ENCODE results near the gene PROCR.

Gene PROCR

GRCh38 chr20:35171753-35172433 lies at the start of gene PROCR:
TSS of gene PROCR (plus strand) at chr20:35172072. CDS start at chr20:35172155, 83 bp downstream.
- H3K4me1 Mint-ChIP-seq (ENCODE audit: low read depth), result peaks cover 12% of the 10 kb centered on the region
- H3K9me3 Mint-ChIP-seq, result no peaks in the 10 kb centered on the region
- peak within 1 kb of the TSS; percentile 62 for H3K4me3 Mint-ChIP-seq
- no peaks in the 10 kb centered on the region for H3K27me3 Mint-ChIP-seq (ENCODE audit: low read depth)
- H3K27ac Mint-ChIP-seq, result peak within 1 kb of the TSS; percentile 56
- H3K36me3 Mint-ChIP-seq (ENCODE audit: low read depth), result no peaks in the 10 kb centered on the region

- no peaks in the 10 kb centered on the region for H3K27me3 Mint-ChIP-seq (ENCODE audit: low read depth)
- H3K36me3 Mint-ChIP-seq (ENCODE audit: low read depth), result peaks cover 37% of the 10 kb centered on the region
- H3K4me1 Mint-ChIP-seq (ENCODE audit: low read depth), result no peaks in the 10 kb centered on the region
- no peak overlapping the region for H3K4me3 Mint-ChIP-seq
- H3K27ac Mint-ChIP-seq, result no peak overlapping the region
- H3K9me3 Mint-ChIP-seq, result no peaks in the 10 kb centered on the region
Observed at GRCh38 chr20:35122756-35123405, 49.0 kb upstream of the PROCR start.

- H3K4me3 Mint-ChIP-seq, result no peak overlapping the region
- H3K27ac Mint-ChIP-seq, result no peak overlapping the region
- no peaks in the 10 kb centered on the region for H3K9me3 Mint-ChIP-seq
- peaks cover 34% of the 10 kb centered on the region for H3K36me3 Mint-ChIP-seq (ENCODE audit: low read depth)
- no peaks in the 10 kb centered on the region for H3K4me1 Mint-ChIP-seq (ENCODE audit: low read depth)
- no peaks in the 10 kb centered on the region for H3K27me3 Mint-ChIP-seq (ENCODE audit: low read depth)
Observed at GRCh38 chr20:35125753-35126152, 46.1 kb upstream of the PROCR start.

- Mint-ChIP-seq H3K4me1 (ENCODE audit: low read depth) (peaks cover 2% of the 10 kb centered on the region), H3K27me3 (ENCODE audit: low read depth) (no peaks in the 10 kb centered on the region), H3K27ac (no peak overlapping the region), H3K4me3 (no peak overlapping the region), H3K9me3 (no peaks in the 10 kb centered on the region), H3K36me3 (ENCODE audit: low read depth) (peaks cover 38% of the 10 kb centered on the region)
Observed at GRCh38 chr20:35129647-35130069, 42.2 kb upstream of the PROCR start.

GRCh38 chr20:35131934-35132333 lies 39.9 kb upstream of the PROCR start:
- H3K4me3 Mint-ChIP-seq, result no peak overlapping the region
- peak overlapping the region; percentile 59 for H3K27ac Mint-ChIP-seq
- H3K9me3 Mint-ChIP-seq, result no peaks in the 10 kb centered on the region
- H3K27me3 Mint-ChIP-seq (ENCODE audit: low read depth), result no peaks in the 10 kb centered on the region
- peaks cover 2% of the 10 kb centered on the region for H3K4me1 Mint-ChIP-seq (ENCODE audit: low read depth)
- peaks cover 36% of the 10 kb centered on the region for H3K36me3 Mint-ChIP-seq (ENCODE audit: low read depth)

GRCh38 chr20:35133031-35133430 lies 38.8 kb upstream of the PROCR start:
- Mint-ChIP-seq H3K36me3 (ENCODE audit: low read depth) (peaks cover 37% of the 10 kb centered on the region), H3K4me3 (no peak overlapping the region), H3K4me1 (ENCODE audit: low read depth) (peaks cover 2% of the 10 kb centered on the region), H3K9me3 (no peaks in the 10 kb centered on the region), H3K27me3 (ENCODE audit: low read depth) (no peaks in the 10 kb centered on the region), H3K27ac (no peak overlapping the region)

GRCh38 chr20:35133735-35134134 lies 38.1 kb upstream of the PROCR start:
- Mint-ChIP-seq H3K36me3 (ENCODE audit: low read depth) (peaks cover 37% of the 10 kb centered on the region), H3K27ac (no peak overlapping the region), H3K9me3 (no peaks in the 10 kb centered on the region), H3K4me1 (ENCODE audit: low read depth) (peaks cover 2% of the 10 kb centered on the region), H3K4me3 (no peak overlapping the region), H3K27me3 (ENCODE audit: low read depth) (no peaks in the 10 kb centered on the region)

GRCh38 chr20:35134472-35134871 lies 37.4 kb upstream of the PROCR start:
- H3K27me3 Mint-ChIP-seq (ENCODE audit: low read depth), result no peaks in the 10 kb centered on the region

GRCh38 chr20:35134880-35135279 lies 37.0 kb upstream of the PROCR start:
- Mint-ChIP-seq H3K9me3 (no peaks in the 10 kb centered on the region), H3K4me1 (ENCODE audit: low read depth) (peaks cover 2% of the 10 kb centered on the region), H3K27me3 (ENCODE audit: low read depth) (no peaks in the 10 kb centered on the region), H3K4me3 (no peak overlapping the region), H3K27ac (no peak overlapping the region), H3K36me3 (ENCODE audit: low read depth) (peaks cover 40% of the 10 kb centered on the region)

More at GRCh38 chr20:35134472-35134871, 37.4 kb upstream of the PROCR start:
- Mint-ChIP-seq H3K27ac (no peak overlapping the region), H3K4me3 (no peak overlapping the region), H3K9me3 (no peaks in the 10 kb centered on the region), H3K4me1 (ENCODE audit: low read depth) (peaks cover 2% of the 10 kb centered on the region), H3K36me3 (ENCODE audit: low read depth) (peaks cover 37% of the 10 kb centered on the region)

GRCh38 chr20:35135867-35136586 lies 35.8 kb upstream of the PROCR start:
- H3K36me3 Mint-ChIP-seq (ENCODE audit: low read depth), result peaks cover 40% of the 10 kb centered on the region
- H3K4me1 Mint-ChIP-seq (ENCODE audit: low read depth), result peaks cover 4% of the 10 kb centered on the region
- H3K27me3 Mint-ChIP-seq (ENCODE audit: low read depth), result no peaks in the 10 kb centered on the region
- no peak overlapping the region for H3K27ac Mint-ChIP-seq
- no peaks in the 10 kb centered on the region for H3K9me3 Mint-ChIP-seq
- H3K4me3 Mint-ChIP-seq, result no peak overlapping the region

- peak overlapping the region; percentile 34 for H3K27ac Mint-ChIP-seq
- peaks cover 25% of the 10 kb centered on the region for H3K4me1 Mint-ChIP-seq (ENCODE audit: low read depth)
- H3K27me3 Mint-ChIP-seq (ENCODE audit: low read depth), result no peaks in the 10 kb centered on the region
- no peaks in the 10 kb centered on the region for H3K9me3 Mint-ChIP-seq
- H3K4me3 Mint-ChIP-seq, result no peak overlapping the region
- H3K36me3 Mint-ChIP-seq (ENCODE audit: low read depth), result peaks cover 28% of the 10 kb centered on the region
Observed at GRCh38 chr20:35144694-35145093, 27.2 kb upstream of the PROCR start.

GRCh38 chr20:35145141-35145564 lies 26.7 kb upstream of the PROCR start:
- peak overlapping the region; percentile 60 for H3K4me3 Mint-ChIP-seq
- no peaks in the 10 kb centered on the region for H3K27me3 Mint-ChIP-seq (ENCODE audit: low read depth)
- peaks cover 25% of the 10 kb centered on the region for H3K4me1 Mint-ChIP-seq (ENCODE audit: low read depth)
- no peaks in the 10 kb centered on the region for H3K9me3 Mint-ChIP-seq
- H3K27ac Mint-ChIP-seq, result peak overlapping the region; percentile 59
- peaks cover 25% of the 10 kb centered on the region for H3K36me3 Mint-ChIP-seq (ENCODE audit: low read depth)

GRCh38 chr20:35146299-35146919 lies 25.5 kb upstream of the PROCR start:
- H3K27ac Mint-ChIP-seq, result peak overlapping the region; percentile 88
- peaks cover 18% of the 10 kb centered on the region for H3K36me3 Mint-ChIP-seq (ENCODE audit: low read depth)
- H3K4me3 Mint-ChIP-seq, result peak overlapping the region; percentile 96
- H3K4me1 Mint-ChIP-seq (ENCODE audit: low read depth), result peaks cover 23% of the 10 kb centered on the region
- H3K9me3 Mint-ChIP-seq, result no peaks in the 10 kb centered on the region
- peaks cover 6% of the 10 kb centered on the region for H3K27me3 Mint-ChIP-seq (ENCODE audit: low read depth)

GRCh38 chr20:35146920-35147574 lies 24.8 kb upstream of the PROCR start, which contains the start of gene EDEM2:
TSS of gene EDEM2 (minus strand) at chr20:35147336. CDS start at chr20:35147258, 78 bp downstream.
- H3K36me3 Mint-ChIP-seq (ENCODE audit: low read depth), result peaks cover 15% of the 10 kb centered on the region
- H3K27ac Mint-ChIP-seq, result peak within 1 kb of the TSS; percentile 88
- peaks cover 22% of the 10 kb centered on the region for H3K4me1 Mint-ChIP-seq (ENCODE audit: low read depth)
- peaks cover 6% of the 10 kb centered on the region for H3K27me3 Mint-ChIP-seq (ENCODE audit: low read depth)
- H3K4me3 Mint-ChIP-seq, result peak within 1 kb of the TSS; percentile 96
- no peaks in the 10 kb centered on the region for H3K9me3 Mint-ChIP-seq

Measured in T-helper 1 cell treated with Interleukin-12 subunit alpha and Interleukin-12 subunit beta and Interleukin-4 antibody, amounts not matched to agents 30 μg/mL and 1 μg/mL, for 36 hours (primary cell).